C4-2B (cell line): ENCODE measurements around the gene MT1F.

Source experiments
- H3K27ac ChIP-seq: fragments of 450-650 bp; 2 replicates; pipeline ENCODE4 v1.5.1; 2017
- CTCF ChIP-seq: fragments of 450-650 bp; conservative IDR thresholded peaks from 2 replicates; pipeline ENCODE4 v1.5.1; 2017; ENCODE audit warnings: mild to moderate bottlenecking
- ZFX ChIP-seq: fragments of 450-650 bp; IDR thresholded peaks from 2 replicates; pipeline ENCODE4 v1.6.1; 2017

MT1F gene

GRCh38 chr16:56681939-56682702 lies 24.4 kb downstream of the MT1F start, which contains the start of gene MT1X:
MT1X (plus strand) TSS chr16:56682470; CDS start chr16:56682541, 71 bp downstream.
- TF ChIP-seq CTCF (no peak), ZFX (no peak)
- H3K27ac ChIP-seq, result peak within 1 kb of the TSS; percentile 75

- peak overlapping the region; percentile 75 for H3K27ac ChIP-seq
- TF ChIP-seq CTCF (no peak), ZFX (no peak)
These were observed 25.1 kb downstream of the MT1F start for GRCh38 chr16:56682703-56683397.

GRCh38 chr16:56683424-56684172 lies 25.8 kb downstream of the MT1F start:
- H3K27ac ChIP-seq, result no peak overlapping the region; the same call in 1 of the 2 replicates
- no peak for TF ChIP-seq ZFX
- TF ChIP-seq CTCF, result no peak

- no peak for TF ChIP-seq CTCF
- no peak for TF ChIP-seq ZFX
- no peak overlapping the region for H3K27ac ChIP-seq
These were observed 26.6 kb downstream of the MT1F start for GRCh38 chr16:56684256-56684925.

- TF ChIP-seq ZFX, result no peak
- TF ChIP-seq CTCF, result no peak
- no peak overlapping the region for H3K27ac ChIP-seq
These were observed 27.3 kb downstream of the MT1F start for GRCh38 chr16:56684926-56685590.

GRCh38 chr16:56686758-56687157 lies 29.0 kb downstream of the MT1F start:
- TF ChIP-seq ZFX, result no peak
- no peak for TF ChIP-seq CTCF
- H3K27ac ChIP-seq, result no peak overlapping the region
